Right lobe of liver (tissue), 6 donors: Measurements from ENCODE around the gene MYO1H. TPM values are rescaled to one million over a fixed set of nuclear protein-coding genes. Genes with fewer than 3 reads are reported as not detected.

Experiments used
- ATAC-seq, 4 donors: fragments of 200-7000 bp; cut with Tn5 transposase; one replicate each; pipeline ENCODE4 v1.9.1; 2020; ENCODE audit warnings: mild to moderate bottlenecking in 4 of 4, moderate library complexity in 4 of 4
- DNase-seq, 3 donors: peaks; one replicate each; pipeline ENCODE4 v3.0.0-alpha.2; 2020
- H3K27ac ChIP-seq, 3 donors: fragments of 200-600 bp; one replicate each; pipeline ENCODE4 v1.8.0; 2022
- H3K27me3 ChIP-seq, 2 donors: fragments of 200-600 bp; one replicate each; pipeline ENCODE4 v1.8.0; 2022
- H3K36me3 ChIP-seq, 4 donors: fragments of 200-600 bp; sonication (generic) in 1 of 4; one replicate each; pipeline versions ENCODE4 v1.5.1 to v1.8.0; 2017 to 2022; ENCODE audit warnings: control low read depth in 1 of 4
- H3K4me1 ChIP-seq, 4 donors: fragments of 200-600 bp; sonication (generic) in 1 of 4; one replicate each; pipeline versions ENCODE4 v1.5.1 to v1.8.0; 2017 to 2022; ENCODE audit warnings: control low read depth in 1 of 4
- H3K4me3 ChIP-seq, 3 donors: fragments of 200-600 bp; one replicate each; pipeline ENCODE4 v1.8.0; 2022
- H3K9me3 ChIP-seq, 4 donors: fragments of 200-600 bp; sonication (generic) in 1 of 4; one replicate each; pipeline versions ENCODE4 v1.5.1 to v1.8.0; 2017 to 2022; ENCODE audit warnings: control low read depth in 1 of 4
- CTCF ChIP-seq, 4 donors: fragments of 200-600 bp in 3 of 4; fragments of 450-650 bp in 1 of 4; IDR thresholded peaks; one replicate each; pipeline versions ENCODE4 v1.5.1 to v1.8.0; 2016 to 2022; ENCODE audit warnings: antibody characterized with exemption in 4 of 4, mild to moderate bottlenecking in 2 of 4
- POLR2A ChIP-seq: fragments of 450-650 bp; IDR thresholded peaks from one replicate; pipeline ENCODE4 v1.6.1; 2017; ENCODE audit warnings: antibody characterized with exemption, mild to moderate bottlenecking
- WGBS: methylation state at CpG from one replicate; pipeline ENCODE4 v1.1.6; 2018; ENCODE audit warnings: low coverage, low lambda C conversion rate; ENCODE audit not compliant: insufficient coverage; ENCODE audit errors: missing lambda C conversion rate; 5-methylcytosine and 5-hydroxymethylcytosine counted together
- intact Hi-C, 2 donors: fragments of 100-400 bp; cut with DNase I; formaldehyde crosslinking; loops; one replicate each; pipeline versions ENCODE4 v1.11.2 to v1.14.1; 2022
- total RNA-seq, 6 experiments: library from RNA; depleted of rRNA in 2 of 6; stranded (reverse); fragments of >200 nt in 2 of 6; fragmentation: NEBNext Ultra II Directional in 3 of 6; extraction: Animal tissue kit (Norgen Biotek cat#: 25700) in 3 of 6; gene quantifications; one replicate each; pipeline versions ENCODE4 v1.1.0 to v1.2.4, GENCODE V29; 2016 to 2023
- donor health status: DM: no; HTN: yes; CAD: no.
- donor health status: DM: no; HTN: no; CAD: no.
- donor health status: DM: no; HTN: no; CAD: no.
- donor health status: DM: no; HTN: yes; CAD: no.
- donor health status: DM: no; HTN: yes; CAD: no.

MYO1H gene
- total RNA-seq, 6 experiments from 2014 or later, result not detected

GRCh38 chr12:109356577-109356976, 8.9 kb downstream of the MYO1H start:
- intact Hi-C loops, result no loop called here
- DNase-seq (no peak), ATAC-seq (no peak)
- H3K27ac ChIP-seq, result no peak overlapping the region
- H3K4me3 ChIP-seq, result no peak overlapping the region
- H3K27me3 ChIP-seq, result no peaks in the 10 kb centered on the region
- TF ChIP-seq CTCF (IDR thresholded peaks at IDR 0.05) (no peak), POLR2A (no peak)
- H3K36me3 ChIP-seq, result no peaks in the 10 kb centered on the region
- no peaks in the 10 kb centered on the region for H3K9me3 ChIP-seq
- 72% methylated on average over 3 of the region's 3 CpGs for WGBS
- no peaks in the 10 kb centered on the region for H3K4me1 ChIP-seq

- DNase-seq (no peak), ATAC-seq (no peak)
- no peaks in the 10 kb centered on the region for H3K27me3 ChIP-seq
- no peaks in the 10 kb centered on the region for H3K9me3 ChIP-seq
- 31% methylated on average over 2 of the region's 2 CpGs for WGBS
- no peaks in the 10 kb centered on the region for H3K4me1 ChIP-seq
- H3K36me3 ChIP-seq, result no peaks in the 10 kb centered on the region
- no peak overlapping the region for H3K4me3 ChIP-seq
- no peak for TF ChIP-seq POLR2A
- TF ChIP-seq CTCF (IDR thresholded peaks at IDR 0.05), result no peak
- no peak overlapping the region for H3K27ac ChIP-seq
- intact Hi-C loops, result no loop called here
Observed at GRCh38 chr12:109357032-109357431, 9.3 kb downstream of the MYO1H start.

GRCh38 chr12:109358154-109358869, 10.6 kb downstream of the MYO1H start:
- no peaks in the 10 kb centered on the region for H3K4me1 ChIP-seq
- H3K36me3 ChIP-seq, result no peaks in the 10 kb centered on the region
- H3K27me3 ChIP-seq, result no peaks in the 10 kb centered on the region
- DNase-seq (no peak), ATAC-seq (peak in 2 of 4 donors; percentile 42 to 48)
- no peak overlapping the region for H3K27ac ChIP-seq
- 49% methylated on average over 10 of the region's 10 CpGs for WGBS
- TF ChIP-seq POLR2A, result no peak
- TF ChIP-seq CTCF (IDR thresholded peaks at IDR 0.05), result no peak
- no peaks in the 10 kb centered on the region for H3K9me3 ChIP-seq
- H3K4me3 ChIP-seq, result no peak overlapping the region
- intact Hi-C loops, result no loop called here

- H3K27ac ChIP-seq, result no peak overlapping the region
- no peak for DNase-seq
- H3K27me3 ChIP-seq, result no peaks in the 10 kb centered on the region
- no peaks in the 10 kb centered on the region for H3K9me3 ChIP-seq
- H3K4me1 ChIP-seq, result no peaks in the 10 kb centered on the region
- ATAC-seq, result no peak
- no peak for TF ChIP-seq POLR2A
- intact Hi-C loops, result no loop called here
- WGBS, result 90% methylated on average over 14 of the region's 20 CpGs
- H3K4me3 ChIP-seq, result no peak overlapping the region
- no peaks in the 10 kb centered on the region for H3K36me3 ChIP-seq
Observed at GRCh38 chr12:109359131-109359690, 11.5 kb downstream of the MYO1H start.

- Histone ChIP-seq H3K9me3 (no peaks in the 10 kb centered on the region), H3K27ac (no peak overlapping the region), H3K36me3 (no peaks in the 10 kb centered on the region), H3K4me1 (no peaks in the 10 kb centered on the region), H3K4me3 (no peak overlapping the region), H3K27me3 (no peaks in the 10 kb centered on the region)
- TF ChIP-seq POLR2A, result no peak
- TF ChIP-seq CTCF (IDR thresholded peaks at IDR 0.05), result no peak
- 70% methylated on average over 5 of the region's 5 CpGs for WGBS
- no peak for DNase-seq
- no peak for ATAC-seq
- intact Hi-C loops, result no loop called here
Observed at GRCh38 chr12:109369831-109370230, 22.1 kb downstream of the MYO1H start.
